ENCODE data around the gene AIFM3.

DNA sequence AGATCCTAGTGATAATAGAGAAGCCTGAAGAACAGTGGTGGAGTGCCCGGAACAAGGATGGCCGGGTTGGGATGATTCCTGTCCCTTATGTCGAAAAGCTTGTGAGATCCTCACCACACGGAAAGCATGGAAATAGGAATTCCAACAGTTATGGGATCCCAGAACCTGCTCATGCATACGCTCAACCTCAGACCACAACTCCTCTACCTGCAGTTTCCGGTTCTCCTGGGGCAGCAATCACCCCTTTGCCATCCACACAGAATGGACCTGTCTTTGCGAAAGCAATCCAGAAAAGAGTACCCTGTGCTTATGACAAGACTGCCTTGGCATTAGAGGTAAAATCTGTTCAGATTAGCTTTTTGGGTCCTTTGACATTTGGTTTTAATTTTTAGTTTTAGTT is 33.1 kb upstream of the AIFM3 start:
- TF ChIP-seq, protein P1, sequence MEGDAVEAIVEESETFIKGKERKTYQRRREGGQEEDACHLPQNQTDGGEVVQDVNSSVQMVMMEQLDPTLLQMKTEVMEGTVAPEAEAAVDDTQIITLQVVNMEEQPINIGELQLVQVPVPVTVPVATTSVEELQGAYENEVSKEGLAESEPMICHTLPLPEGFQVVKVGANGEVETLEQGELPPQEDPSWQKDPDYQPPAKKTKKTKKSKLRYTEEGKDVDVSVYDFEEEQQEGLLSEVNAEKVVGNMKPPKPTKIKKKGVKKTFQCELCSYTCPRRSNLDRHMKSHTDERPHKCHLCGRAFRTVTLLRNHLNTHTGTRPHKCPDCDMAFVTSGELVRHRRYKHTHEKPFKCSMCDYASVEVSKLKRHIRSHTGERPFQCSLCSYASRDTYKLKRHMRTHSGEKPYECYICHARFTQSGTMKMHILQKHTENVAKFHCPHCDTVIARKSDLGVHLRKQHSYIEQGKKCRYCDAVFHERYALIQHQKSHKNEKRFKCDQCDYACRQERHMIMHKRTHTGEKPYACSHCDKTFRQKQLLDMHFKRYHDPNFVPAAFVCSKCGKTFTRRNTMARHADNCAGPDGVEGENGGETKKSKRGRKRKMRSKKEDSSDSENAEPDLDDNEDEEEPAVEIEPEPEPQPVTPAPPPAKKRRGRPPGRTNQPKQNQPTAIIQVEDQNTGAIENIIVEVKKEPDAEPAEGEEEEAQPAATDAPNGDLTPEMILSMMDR (conservative IDR thresholded peaks at IDR 0.05; ENCODE audit: low read depth in 2 of 2): no peak
- TF ChIP-seq EZH2 (IDR thresholded peaks at IDR 0.05; ENCODE audit: low read depth, unreplicated experiment): no peak
